Body of pancreas (tissue), 4 donors: ENCODE data around the gene PEAK1. TPM values are rescaled to one million over a fixed set of nuclear protein-coding genes. Genes with fewer than 3 reads are reported as not detected.

Source experiments
- ATAC-seq: fragments of 150-250 bp; one replicate; pipeline ENCODE4 v1.9.1; 2016
- DNase-seq, 4 donors: peaks; one replicate each; pipeline ENCODE4 v3.0.0-alpha.2; 2019
- H3K27ac ChIP-seq, 4 donors: fragments of 200-600 bp; sonication (generic); 1 replicate in 3 of 4; 2 replicates in 1 of 4; pipeline versions ENCODE4 v1.5.1 to v1.6.1; 2016 to 2019; ENCODE audit warnings: mild to moderate bottlenecking in 1 of 4, mixed read lengths in 1 of 4, moderate library complexity in 1 of 4
- H3K27me3 ChIP-seq, 2 donors: fragments of 200-600 bp; sonication (generic); one replicate each; pipeline ENCODE4 v1.6.0; 2016; ENCODE audit warnings: mild to moderate bottlenecking in 1 of 2
- H3K36me3 ChIP-seq, 2 donors: fragments of 200-600 bp; sonication (generic); replicated peaks in 1 of 2; 2 replicates each; pipeline ENCODE4 v1.5.1; 2016; ENCODE audit warnings: low read depth in 2 of 2; ENCODE audit not compliant: insufficient read depth in 1 of 2
- H3K4me1 ChIP-seq: fragments of 200-600 bp; sonication (generic); one replicate; pipeline ENCODE4 v1.6.0; 2016
- H3K4me3 ChIP-seq, 2 donors: fragments of 200-600 bp; sonication (generic); 1 replicate in 1 of 2; 2 replicates in 1 of 2; pipeline ENCODE4 v1.5.1; 2016 to 2019
- H3K9me3 ChIP-seq, 3 donors: fragments of 200-600 bp; sonication (generic); 1 replicate in 2 of 3; 2 replicates in 1 of 3; pipeline ENCODE4 v1.5.1; 2016
- POLR2A ChIP-seq, 3 donors: fragments of 450-650 bp; IDR thresholded peaks; one replicate each; pipeline ENCODE4 v1.6.1; 2016; ENCODE audit warnings: antibody characterized with exemption in 3 of 3, mild to moderate bottlenecking in 2 of 3
- WGBS, 2 donors: methylation state at CpG; one replicate each; pipeline ENCODE4 v1.1.5; 2017; 5-methylcytosine and 5-hydroxymethylcytosine counted together
- intact Hi-C: fragments of 100-400 bp; cut with DNase I; formaldehyde crosslinking; loops from one replicate; pipeline ENCODE4 v1.15.1; 2023
- total RNA-seq, 2 donors: library from RNA; depleted of rRNA; stranded (reverse); fragments of >200 nt; gene quantifications; one replicate each; pipeline ENCODE4 v1.1.0, GENCODE V29; 2016
- TF ChIP-seq, protein P1 (sequence below), 7 experiments: fragments of 450-650 bp in 4 of 7; fragments of 200-600 bp in 3 of 7; sonication (generic) in 3 of 7; IDR thresholded peaks; one replicate each; pipeline ENCODE4 v1.5.1; 2016 to 2019; ENCODE audit warnings: antibody characterized with exemption in 7 of 7

The PEAK1 gene
- total RNA-seq, 2 donors from 2014 or later, result 12.5 to 13.2 TPM

DNA sequence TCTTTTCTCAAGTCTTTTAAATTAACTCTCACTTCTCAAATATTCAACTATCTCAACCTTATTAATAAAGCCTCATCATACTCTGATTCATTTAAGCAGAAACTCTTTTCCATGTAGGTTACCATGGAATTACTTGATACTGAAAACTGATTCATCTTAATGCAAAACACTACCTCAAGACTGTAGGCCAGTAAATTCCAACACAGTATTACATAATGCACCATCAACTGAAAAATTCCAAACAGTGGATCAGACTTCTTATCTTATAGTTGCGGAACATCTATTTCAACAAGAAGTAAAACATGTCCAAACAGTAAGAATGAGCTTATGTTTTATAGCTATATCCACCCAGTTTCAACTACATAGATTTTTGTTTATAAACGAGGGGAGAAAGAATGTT is 124.5 kb downstream of the PEAK1 start:
- WGBS, 2 donors, result 84 to 93% methylated on average over 2 of the region's 2 CpGs
- intact Hi-C loops, result no loop called here

DNA sequence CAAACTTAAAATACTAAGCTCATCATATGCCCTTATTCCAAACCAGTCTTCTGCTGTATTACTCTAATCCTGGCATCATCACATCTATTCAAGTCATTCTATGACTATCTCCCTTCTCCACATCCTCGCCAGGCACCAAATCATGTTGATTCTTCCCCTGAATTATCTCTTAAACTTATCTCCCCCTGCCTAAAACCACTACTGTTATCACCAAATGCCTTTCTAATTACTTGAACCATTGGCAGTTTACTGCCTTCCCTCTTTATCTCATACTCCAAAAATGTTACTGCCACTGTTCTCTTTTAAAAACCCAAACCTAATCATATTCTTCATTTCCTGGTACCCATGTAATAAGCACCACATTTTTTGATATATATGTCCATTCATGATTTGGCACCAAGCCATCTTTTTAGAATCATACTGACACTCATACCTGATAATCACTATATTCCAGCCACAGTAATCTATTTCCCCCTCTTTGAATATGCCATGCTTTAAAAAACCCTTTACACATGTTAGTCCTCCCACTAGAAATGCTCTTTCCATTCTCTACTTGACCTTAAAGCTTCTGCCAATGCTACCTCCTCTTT is 126.8 kb downstream of the PEAK1 start:
- DNase-seq (no peak), ATAC-seq (no peak)
- H3K4me3 ChIP-seq, result no peak overlapping the region
- peaks cover 7% of the 10 kb centered on the region for H3K4me1 ChIP-seq
- TF ChIP-seq, protein P1, sequence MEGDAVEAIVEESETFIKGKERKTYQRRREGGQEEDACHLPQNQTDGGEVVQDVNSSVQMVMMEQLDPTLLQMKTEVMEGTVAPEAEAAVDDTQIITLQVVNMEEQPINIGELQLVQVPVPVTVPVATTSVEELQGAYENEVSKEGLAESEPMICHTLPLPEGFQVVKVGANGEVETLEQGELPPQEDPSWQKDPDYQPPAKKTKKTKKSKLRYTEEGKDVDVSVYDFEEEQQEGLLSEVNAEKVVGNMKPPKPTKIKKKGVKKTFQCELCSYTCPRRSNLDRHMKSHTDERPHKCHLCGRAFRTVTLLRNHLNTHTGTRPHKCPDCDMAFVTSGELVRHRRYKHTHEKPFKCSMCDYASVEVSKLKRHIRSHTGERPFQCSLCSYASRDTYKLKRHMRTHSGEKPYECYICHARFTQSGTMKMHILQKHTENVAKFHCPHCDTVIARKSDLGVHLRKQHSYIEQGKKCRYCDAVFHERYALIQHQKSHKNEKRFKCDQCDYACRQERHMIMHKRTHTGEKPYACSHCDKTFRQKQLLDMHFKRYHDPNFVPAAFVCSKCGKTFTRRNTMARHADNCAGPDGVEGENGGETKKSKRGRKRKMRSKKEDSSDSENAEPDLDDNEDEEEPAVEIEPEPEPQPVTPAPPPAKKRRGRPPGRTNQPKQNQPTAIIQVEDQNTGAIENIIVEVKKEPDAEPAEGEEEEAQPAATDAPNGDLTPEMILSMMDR (IDR thresholded peaks at IDR 0.05), result no peak
- TF ChIP-seq POLR2A (IDR thresholded peaks at IDR 0.05), result no peak
- H3K9me3 ChIP-seq, result no peaks in the 10 kb centered on the region
- no peaks in the 10 kb centered on the region for H3K27me3 ChIP-seq
- H3K36me3 ChIP-seq, result no peaks in the 10 kb centered on the region
- WGBS, 2 donors, result 80 to 85% methylated on average over 1 of the region's 1 CpG
- no peak overlapping the region for H3K27ac ChIP-seq
- intact Hi-C loops, result no loop called here

More for the DNA sequence above, 124.5 kb downstream of the PEAK1 start:
- Histone ChIP-seq H3K9me3 (no peaks in the 10 kb centered on the region), H3K27ac (no peak overlapping the region), H3K4me3 (no peak overlapping the region), H3K36me3 (no peaks in the 10 kb centered on the region), H3K27me3 (no peaks in the 10 kb centered on the region), H3K4me1 (peaks cover 7% of the 10 kb centered on the region)
- no peak for ATAC-seq
- DNase-seq, result no peak
- no peak for TF ChIP-seq POLR2A (IDR thresholded peaks at IDR 0.05)
- TF ChIP-seq, protein P1 (IDR thresholded peaks at IDR 0.05), result no peak

DNA sequence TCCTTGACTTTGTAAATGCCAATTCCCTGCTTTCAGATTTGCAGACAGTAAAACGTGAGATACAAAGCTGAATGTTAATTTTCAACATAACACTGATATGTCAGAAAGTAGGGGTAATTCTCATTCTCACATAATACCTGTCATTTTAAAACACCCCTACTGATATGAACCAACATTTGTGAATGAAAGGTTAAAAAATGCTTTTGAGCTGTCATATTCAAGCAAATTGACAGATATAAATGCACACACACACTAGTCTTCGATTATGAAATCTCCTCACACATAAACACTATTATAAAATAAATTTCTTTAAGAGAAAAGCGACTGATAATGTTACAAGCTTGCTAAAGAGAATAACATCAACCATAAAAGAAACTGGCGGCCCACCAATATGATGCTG is 128.8 kb downstream of the PEAK1 start:
- no peaks in the 10 kb centered on the region for H3K36me3 ChIP-seq
- H3K27ac ChIP-seq, result no peak overlapping the region
- intact Hi-C loops, result no loop called here
- no peaks in the 10 kb centered on the region for H3K9me3 ChIP-seq
- ATAC-seq, result no peak
- H3K27me3 ChIP-seq, result no peaks in the 10 kb centered on the region
- H3K4me3 ChIP-seq, result no peak overlapping the region
- 80 to 88% methylated on average over 4 of the region's 4 CpGs for WGBS, 2 donors
- TF ChIP-seq POLR2A (IDR thresholded peaks at IDR 0.05), result no peak
- TF ChIP-seq, protein P1 (IDR thresholded peaks at IDR 0.05), result no peak
- no peak for DNase-seq
- H3K4me1 ChIP-seq, result peaks cover 7% of the 10 kb centered on the region

DNA sequence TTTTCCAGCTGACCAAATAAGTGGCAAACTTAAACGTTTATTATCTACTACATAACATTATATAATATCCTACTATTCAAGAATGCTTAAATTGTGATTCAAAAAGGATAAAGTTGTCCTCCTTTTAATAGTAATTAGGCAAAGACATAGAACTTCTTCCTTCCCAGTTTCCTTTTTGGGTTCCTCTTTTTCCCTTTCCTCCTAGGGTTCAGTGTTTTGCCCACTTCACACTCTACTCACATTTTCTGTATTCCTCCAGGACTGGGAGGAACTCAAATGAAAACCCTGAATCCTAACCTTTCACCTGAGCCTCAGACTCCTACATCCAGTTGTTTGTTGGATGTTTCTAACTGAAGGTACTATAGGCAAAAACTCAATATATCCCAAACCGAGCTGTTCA is 132.5 kb downstream of the PEAK1 start:
- 70 to 73% methylated on average over 2 of the region's 2 CpGs for WGBS, 2 donors
- intact Hi-C loops, result no loop called here
- Histone ChIP-seq H3K27me3 (no peaks in the 10 kb centered on the region), H3K36me3 (no peaks in the 10 kb centered on the region), H3K4me1 (no peaks in the 10 kb centered on the region), H3K4me3 (no peak overlapping the region), H3K9me3 (no peaks in the 10 kb centered on the region), H3K27ac (no peak overlapping the region)
- DNase-seq (no peak), ATAC-seq (no peak)
- TF ChIP-seq, protein P1 (IDR thresholded peaks at IDR 0.05), result no peak
- no peak for TF ChIP-seq POLR2A (IDR thresholded peaks at IDR 0.05)
